Neural crest cell (in vitro differentiated cells): Measurements from ENCODE around the gene MTCH2. TPM values are rescaled to one million over a fixed set of nuclear protein-coding genes. Genes with fewer than 3 reads are reported as not detected.

Experiments
- DNase-seq: peaks from one replicate; pipeline ENCODE4 v3.0.0; 2021; ENCODE audit warnings: low read depth, mixed read lengths, low spot score
- H3K27ac Mint-ChIP-seq: one replicate; pipeline ENCODE4 v1.8.0; 2021; ENCODE audit warnings: mild to moderate bottlenecking, mixed read lengths; ENCODE audit not compliant: unreplicated experiment
- H3K27me3 Mint-ChIP-seq: 2 replicates; pipeline ENCODE4 v1.8.0; 2021; ENCODE audit warnings: low read depth, mild to moderate bottlenecking, mixed read lengths
- H3K36me3 Mint-ChIP-seq: 2 replicates; pipeline ENCODE4 v1.8.0; 2021; ENCODE audit warnings: low read depth, mild to moderate bottlenecking, mixed read lengths
- H3K4me1 Mint-ChIP-seq: 2 replicates; pipeline ENCODE4 v1.8.0; 2021; ENCODE audit warnings: mixed read lengths
- H3K4me3 Mint-ChIP-seq: one replicate; pipeline ENCODE4 v1.8.0; 2021; ENCODE audit warnings: mild to moderate bottlenecking, mixed read lengths
- H3K9me3 Mint-ChIP-seq: 2 replicates; pipeline ENCODE4 v1.8.0; 2021; ENCODE audit warnings: mixed read lengths
- CTCF ChIP-seq: fragments of 200-600 bp; sonication (generic); conservative IDR thresholded peaks from 2 replicates; pipeline ENCODE4 v1.5.0; 2021; ENCODE audit warnings: antibody characterized with exemption, mild to moderate bottlenecking
- total RNA-seq: library from RNA; stranded (reverse); gene quantifications from 2 replicates; pipeline ENCODE4 v1.2.1, GENCODE V29; 2021

The MTCH2 gene
- total RNA-seq, 1 donor from 2014 or later = 160 TPM

- no peak overlapping the region for H3K4me3 Mint-ChIP-seq
- no peak for DNase-seq
- peaks cover 7% of the 10 kb centered on the region for H3K36me3 Mint-ChIP-seq
- no peaks in the 10 kb centered on the region for H3K9me3 Mint-ChIP-seq
- H3K4me1 Mint-ChIP-seq = peaks cover under 1% of the 10 kb centered on the region
- H3K27me3 Mint-ChIP-seq = no peaks in the 10 kb centered on the region
- H3K27ac Mint-ChIP-seq = no peak overlapping the region
- TF ChIP-seq CTCF = no peak
Measured at GRCh38 chr11:47571895-47572294, 70.5 kb downstream of the MTCH2 start.

DNA sequence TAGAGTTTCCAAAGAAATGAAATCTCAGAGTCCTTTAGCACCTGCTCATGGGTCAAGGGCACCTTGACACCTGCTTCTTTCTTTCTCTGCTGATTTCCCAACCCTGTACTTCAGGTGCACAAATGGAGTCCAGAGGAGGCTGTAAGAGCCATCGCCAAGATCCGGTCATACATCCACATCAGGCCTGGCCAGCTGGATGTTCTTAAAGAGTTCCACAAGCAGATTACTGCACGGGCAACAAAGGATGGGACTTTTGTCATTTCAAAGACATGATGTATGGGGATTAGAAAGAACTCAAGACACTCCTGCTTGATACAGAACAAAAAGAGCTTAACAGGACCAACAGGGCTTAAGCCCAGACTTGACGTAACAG is 71.0 kb downstream of the MTCH2 start:
- no peak for TF ChIP-seq CTCF
- H3K27me3 Mint-ChIP-seq = no peaks in the 10 kb centered on the region
- peaks cover 7% of the 10 kb centered on the region for H3K36me3 Mint-ChIP-seq
- H3K4me1 Mint-ChIP-seq = peaks cover 5% of the 10 kb centered on the region
- H3K27ac Mint-ChIP-seq = peak overlapping the region; percentile 78
- H3K9me3 Mint-ChIP-seq = no peaks in the 10 kb centered on the region
- no peak overlapping the region for H3K4me3 Mint-ChIP-seq
- no peak for DNase-seq

- Mint-ChIP-seq H3K4me3 (peak overlapping the region; percentile 33), H3K4me1 (peaks cover 11% of the 10 kb centered on the region), H3K27me3 (no peaks in the 10 kb centered on the region), H3K9me3 (no peaks in the 10 kb centered on the region), H3K36me3 (peaks cover 7% of the 10 kb centered on the region), H3K27ac (no peak overlapping the region)
- DNase-seq = no peak
- no peak for TF ChIP-seq CTCF
Measured at GRCh38 chr11:47570651-47571356, 71.6 kb downstream of the MTCH2 start.

DNA sequence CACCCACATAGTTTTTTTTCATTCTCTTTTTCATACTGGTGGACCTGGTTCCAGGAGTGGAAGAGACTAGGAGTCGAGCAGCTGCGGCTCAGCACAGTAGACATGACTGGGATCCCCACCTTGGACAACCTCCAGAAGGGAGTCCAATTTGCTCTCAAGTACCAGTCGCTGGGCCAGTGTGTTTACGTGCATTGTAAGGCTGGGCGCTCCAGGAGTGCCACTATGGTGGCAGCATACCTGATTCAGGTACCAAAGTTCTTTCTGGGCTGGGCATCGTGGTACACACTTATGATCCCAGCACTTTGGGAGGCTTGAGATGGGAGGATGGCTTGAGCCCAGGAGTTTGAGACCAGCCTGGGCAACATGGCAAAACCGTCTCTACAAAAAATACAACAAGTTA is 72.7 kb downstream of the MTCH2 start:
- no peak for DNase-seq
- Mint-ChIP-seq H3K4me3 (peak overlapping the region; percentile 31), H3K27me3 (no peaks in the 10 kb centered on the region), H3K27ac (no peak overlapping the region), H3K9me3 (no peaks in the 10 kb centered on the region), H3K36me3 (peaks cover 7% of the 10 kb centered on the region), H3K4me1 (peaks cover 11% of the 10 kb centered on the region)
- no peak for TF ChIP-seq CTCF

Other genes starting within 250 kb of the MTCH2 start
- 34.5 and 36.0 TPM in 2 replicates for gene SLC39A13, start 234.0 kb downstream of the MTCH2 start, total RNA-seq
- gene PSMC3, start 216.1 kb downstream of the MTCH2 start, total RNA-seq = 197 and 205 TPM in 2 replicates
- gene RAPSN, start 193.4 kb downstream of the MTCH2 start, total RNA-seq = 0.16 and 0.50 TPM in 2 replicates
- 176 and 180 TPM in 2 replicates for gene CELF1, start 89.4 kb downstream of the MTCH2 start, total RNA-seq
- 41.8 and 47.0 TPM in 2 replicates for gene PTPMT1, start 77.0 kb downstream of the MTCH2 start, total RNA-seq
- gene KBTBD4, start 63.6 kb downstream of the MTCH2 start, total RNA-seq = 15.4 and 16.6 TPM in 2 replicates
- gene NDUFS3, start 63.5 kb downstream of the MTCH2 start, total RNA-seq = 172 and 178 TPM in 2 replicates
- 0.35 and 0.50 TPM in 2 replicates for gene FAM180B, start 55.9 kb downstream of the MTCH2 start, total RNA-seq
- gene C1QTNF4, start 48.1 kb downstream of the MTCH2 start, total RNA-seq = 18.9 and 21.4 TPM in 2 replicates
- 2.1 and 2.4 TPM in 2 replicates for gene AGBL2, start 72.8 kb upstream of the MTCH2 start, total RNA-seq
- 110 and 116 TPM in 2 replicates for gene FNBP4, start 124.8 kb upstream of the MTCH2 start, total RNA-seq
- gene NUP160, start 205.8 kb upstream of the MTCH2 start, total RNA-seq = 92.9 and 97.7 TPM in 2 replicates